GM19035 (cell line): Measurements from ENCODE around the gene COL10A1.
"Not testable (repeated sequence)": the region's sequence is repeated elsewhere in the genome, so short reads cannot be mapped to it uniquely, and the experiment has no call there.

ENCODE experiments used
- ATAC-seq: cut with Tn5 transposase; IDR thresholded peaks from one replicate; pipeline ENCODE4 v1.9.1; 2021; ENCODE audit not compliant: unreplicated experiment

COL10A1 gene

DNA sequence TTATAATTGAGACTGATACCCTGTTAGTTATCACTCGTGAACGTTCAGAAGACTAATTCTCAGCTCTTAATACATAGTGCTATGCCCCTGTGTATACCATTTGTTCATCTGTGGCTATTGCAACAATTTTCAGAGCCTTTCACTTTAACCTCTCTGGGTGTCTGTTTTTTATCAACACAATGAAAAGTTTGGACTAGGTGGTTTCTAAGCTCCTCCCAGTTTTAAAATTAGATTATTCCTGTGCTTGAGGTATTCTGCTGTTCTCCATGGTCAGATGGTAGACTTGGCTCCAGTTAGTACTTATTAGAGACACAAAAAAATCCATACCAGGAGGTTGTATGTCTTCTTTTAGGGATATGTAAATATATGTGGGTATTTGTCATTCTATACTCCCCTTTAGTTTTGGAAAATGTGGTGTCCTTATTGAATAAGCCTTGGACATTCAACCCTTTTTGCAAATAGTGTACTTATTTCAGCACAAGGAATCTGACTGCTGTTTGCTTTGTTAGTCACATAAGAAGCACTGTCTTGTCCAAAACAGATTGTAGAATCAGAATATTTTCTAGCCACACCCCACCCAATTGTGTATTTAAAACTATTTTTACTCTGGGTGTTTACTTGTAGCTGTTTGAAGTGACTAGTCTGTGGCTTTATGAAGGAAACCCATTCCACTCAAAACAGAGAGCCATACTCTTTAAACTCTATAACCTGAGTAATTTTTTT is 2.0 kb upstream of the COL10A1 start:
- ATAC-seq = no peak

DNA sequence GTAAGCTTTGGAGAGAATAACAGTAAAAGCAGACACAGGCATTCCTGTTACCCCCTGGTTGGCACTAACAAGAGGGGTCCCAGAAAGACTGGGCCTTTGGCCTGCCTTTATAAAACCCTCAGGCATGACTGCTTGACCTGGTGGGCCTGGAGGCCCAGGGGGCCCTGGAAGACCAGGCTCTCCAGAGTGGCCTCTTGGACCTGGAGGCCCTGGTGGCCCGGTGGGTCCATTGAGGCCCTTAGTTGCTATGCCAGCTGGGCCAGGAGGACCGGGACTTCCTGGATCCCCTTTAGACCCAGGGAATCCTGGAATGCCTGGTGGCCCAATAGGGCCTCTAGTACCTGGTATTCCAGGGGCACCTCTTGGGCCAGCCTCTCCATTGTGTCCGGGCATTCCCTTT is 5.5 kb downstream of the COL10A1 start:
- no peak for ATAC-seq

DNA sequence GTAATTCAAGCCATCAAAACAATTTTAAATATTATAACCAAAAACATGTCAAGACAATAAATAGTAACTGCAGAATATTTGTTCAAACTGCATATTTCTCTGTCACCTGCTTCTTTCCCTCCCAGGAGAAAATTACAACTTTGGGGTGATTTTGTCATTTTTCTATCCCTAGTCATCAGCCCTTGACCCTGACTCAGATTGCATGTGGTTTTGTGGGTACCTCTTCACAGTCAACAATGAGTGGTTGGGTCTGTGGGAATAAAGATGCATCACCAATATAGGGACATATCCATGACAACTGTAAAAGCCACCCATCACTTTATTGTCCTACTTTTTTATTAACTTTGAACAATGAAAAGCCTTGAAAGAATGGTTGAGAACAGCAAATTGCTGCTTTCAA is 7.3 kb downstream of the COL10A1 start:
- no peak for ATAC-seq

DNA sequence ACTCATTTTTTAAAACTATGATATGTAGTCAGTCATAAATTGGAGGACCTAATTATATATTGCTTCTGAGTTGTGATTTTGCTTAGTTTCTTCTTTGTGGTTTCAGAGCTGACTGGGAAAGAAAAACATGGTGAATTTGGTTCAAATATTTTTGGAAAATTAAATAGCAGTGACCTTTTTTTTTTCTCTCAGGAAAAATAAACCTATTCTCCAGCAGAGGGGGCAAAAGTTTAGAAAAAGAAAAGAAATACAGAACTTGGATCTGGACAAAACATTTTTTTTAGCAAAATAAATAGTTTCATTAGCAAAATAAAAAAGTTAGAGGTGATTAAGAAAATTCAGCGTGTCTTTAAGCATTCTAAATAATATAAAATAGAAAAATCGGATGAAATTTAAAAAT is 10.2 kb downstream of the COL10A1 start:
- no peak for ATAC-seq

DNA sequence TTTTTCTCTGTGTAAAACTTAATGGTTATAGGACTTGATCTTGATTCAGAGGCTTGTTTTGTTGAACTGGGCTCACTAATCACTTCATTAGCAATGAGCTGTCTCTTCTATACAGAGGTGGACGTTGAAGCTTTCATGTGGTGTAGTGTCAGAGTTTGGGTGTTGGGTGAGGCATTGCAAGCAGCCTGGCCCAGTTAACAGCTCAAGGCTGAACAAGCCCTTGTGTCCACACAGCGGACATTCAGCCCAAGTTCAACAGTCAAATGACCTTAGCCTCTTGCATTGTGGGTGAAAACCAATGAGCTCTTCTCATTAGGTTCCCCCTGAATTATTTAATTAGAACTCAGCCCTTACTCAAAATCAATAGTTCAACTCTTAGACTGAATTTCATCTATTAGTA is 12.5 kb downstream of the COL10A1 start:
- no peak for ATAC-seq

DNA sequence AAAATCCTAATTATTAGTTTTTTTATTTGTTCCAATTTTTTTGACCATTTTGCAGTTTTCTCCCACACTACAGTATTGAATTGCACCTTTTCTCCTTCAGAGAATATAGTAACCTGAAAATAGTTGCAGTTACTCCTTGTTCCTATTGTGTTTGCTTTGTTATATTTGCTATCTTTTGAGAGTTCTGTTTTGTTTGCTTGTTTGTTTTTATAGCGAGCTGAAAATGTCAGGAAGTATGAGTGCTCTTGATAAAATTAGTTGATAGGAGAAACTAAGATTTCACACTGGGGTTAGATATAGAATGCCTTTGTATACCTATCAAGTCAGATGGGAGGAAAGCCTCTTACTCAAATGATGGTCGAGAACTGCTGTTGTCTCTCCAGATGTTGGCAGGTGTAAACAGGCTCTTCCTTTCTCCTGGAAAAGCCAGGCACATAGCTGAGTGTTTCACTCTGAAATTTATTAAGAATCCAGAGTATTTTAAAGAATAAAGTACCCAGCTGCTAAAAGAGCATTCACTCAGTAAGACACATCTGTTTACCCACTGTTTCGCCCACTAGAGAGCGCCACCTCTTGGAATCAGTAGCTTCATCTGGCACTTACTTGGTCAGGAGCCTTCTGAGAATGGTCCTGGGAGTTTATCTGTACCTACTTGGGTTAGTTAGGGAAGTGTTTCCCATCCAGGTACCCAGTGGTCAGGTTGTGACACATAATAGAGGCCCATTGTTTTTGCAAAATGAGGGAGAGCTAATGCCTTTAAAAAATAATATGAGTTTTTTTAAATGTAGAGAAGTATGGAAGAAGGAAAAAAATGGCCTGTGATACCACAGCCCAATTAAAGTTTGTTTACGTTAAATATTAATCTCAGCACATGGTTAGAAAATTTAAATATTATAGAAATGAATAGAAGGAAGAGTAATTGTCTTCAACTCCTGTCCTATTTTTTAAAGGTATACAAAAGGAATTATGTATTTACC is 14.1 kb downstream of the COL10A1 start:
- peak; percentile 56 for ATAC-seq

DNA sequence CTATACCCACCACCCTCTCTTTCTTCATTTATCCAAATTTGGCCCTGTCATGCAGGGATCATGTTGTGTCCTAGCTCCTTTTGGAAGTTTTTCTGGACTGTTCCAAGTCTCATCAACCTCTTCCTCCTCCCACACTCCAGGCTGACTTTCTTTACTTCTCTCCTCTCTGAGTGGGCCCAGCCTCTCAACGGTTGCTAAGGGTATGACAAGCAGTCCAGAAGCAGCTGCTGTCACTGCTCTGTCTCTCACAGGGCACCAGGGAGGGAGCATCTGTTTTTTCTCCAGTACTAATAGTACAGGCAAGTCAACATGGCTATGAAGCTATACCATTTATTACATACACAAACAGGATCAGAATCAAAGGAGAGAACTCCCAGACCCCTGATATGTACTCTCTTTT is 17.1 kb downstream of the COL10A1 start:
- ATAC-seq = no peak

DNA sequence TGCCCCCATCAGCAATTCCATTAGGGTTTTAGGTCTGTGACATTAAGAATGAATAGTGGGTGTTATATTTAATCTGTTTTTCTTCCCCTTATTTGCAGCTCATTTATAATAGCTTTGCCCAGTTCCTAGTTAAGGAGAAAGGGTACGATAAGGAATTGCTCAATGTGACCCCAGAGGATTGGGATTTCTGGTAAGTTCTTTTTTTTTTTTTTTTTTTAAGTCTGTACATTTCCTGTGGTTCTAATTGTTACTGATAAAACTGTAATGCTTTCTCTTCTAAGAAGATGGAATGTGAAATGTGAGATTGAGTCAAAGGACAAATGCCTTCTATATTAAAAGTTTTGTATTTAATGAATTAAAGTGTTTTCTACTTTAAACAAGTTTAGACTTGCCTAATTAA is 19.8 kb downstream of the COL10A1 start:
- ATAC-seq = no peak

DNA sequence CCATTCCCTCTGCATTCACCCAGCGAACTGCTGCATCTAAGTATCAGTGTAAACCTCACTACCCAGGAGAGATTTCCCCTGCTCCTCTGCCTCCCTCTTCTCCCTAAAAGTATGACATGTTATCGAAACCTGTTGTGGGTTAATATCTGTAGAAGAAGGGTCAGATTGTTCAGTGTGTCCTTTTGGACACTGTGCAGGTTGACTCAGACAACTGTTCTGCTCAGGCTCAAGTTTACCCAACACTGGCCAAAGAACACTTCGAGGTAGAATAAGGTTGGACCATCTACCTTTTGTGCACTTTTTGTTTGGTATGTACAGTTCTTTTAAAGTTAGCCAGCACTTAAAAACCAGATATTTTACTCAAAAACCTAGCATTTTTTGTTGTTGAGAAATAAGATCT is 20.7 kb downstream of the COL10A1 start:
- no peak for ATAC-seq

DNA sequence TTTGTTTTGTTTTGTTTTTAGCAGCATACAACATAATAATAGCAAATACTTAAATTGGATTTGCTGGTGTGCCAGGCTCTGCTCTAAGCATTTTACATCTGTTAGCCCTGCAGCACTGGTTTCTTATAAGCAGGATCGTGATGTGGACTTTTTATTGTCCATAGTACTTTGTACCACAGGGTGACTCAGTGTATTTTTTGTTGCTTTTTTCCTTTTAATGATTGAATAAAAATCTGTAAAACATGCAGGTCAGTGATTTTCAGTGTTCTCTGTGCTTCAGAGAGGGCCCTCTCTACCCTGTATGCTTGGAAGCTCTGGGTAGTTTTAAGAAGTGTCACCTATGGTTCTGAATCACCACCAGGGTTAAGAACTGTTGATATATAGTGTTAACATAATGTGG is 21.3 kb downstream of the COL10A1 start:
- ATAC-seq = no peak

DNA sequence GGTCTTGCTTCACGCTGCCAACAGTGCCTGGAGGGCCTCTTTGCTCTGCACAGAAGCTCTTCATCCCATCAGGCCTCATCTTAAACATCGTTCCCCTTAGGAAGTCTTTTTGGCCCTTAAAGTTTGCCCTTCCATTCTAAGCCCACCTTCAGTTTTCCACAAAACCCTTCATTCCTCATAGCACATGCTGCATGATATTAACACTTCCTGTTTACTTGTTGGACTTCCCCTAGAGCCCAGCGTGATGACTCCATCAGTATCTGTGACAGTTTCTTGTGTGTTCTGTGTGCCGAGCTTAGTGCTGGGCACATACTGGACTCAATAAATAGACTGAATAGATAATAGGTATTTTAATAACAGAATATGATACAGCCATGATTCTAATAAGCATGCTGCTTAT is 23.1 kb downstream of the COL10A1 start:
- no peak for ATAC-seq

DNA sequence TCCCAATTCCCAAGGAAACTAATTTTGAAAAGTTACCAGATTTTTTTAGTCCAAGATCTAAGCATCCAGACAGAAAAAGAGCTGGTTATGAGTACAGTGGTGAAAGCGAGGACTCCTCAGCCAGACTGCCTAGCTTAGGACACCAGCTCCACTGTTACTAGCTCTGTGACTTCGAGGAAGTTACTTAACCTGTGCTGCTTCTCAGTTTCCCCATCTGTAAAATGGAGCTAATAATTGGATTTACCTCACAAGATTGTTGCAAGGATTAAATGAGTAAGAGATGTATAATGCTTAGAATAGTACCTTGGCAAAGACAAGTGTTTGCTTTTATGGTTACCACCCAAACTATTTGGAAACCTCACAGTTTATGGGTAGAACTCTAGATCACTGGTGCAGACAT is 24.1 kb downstream of the COL10A1 start:
- no peak for ATAC-seq

DNA sequence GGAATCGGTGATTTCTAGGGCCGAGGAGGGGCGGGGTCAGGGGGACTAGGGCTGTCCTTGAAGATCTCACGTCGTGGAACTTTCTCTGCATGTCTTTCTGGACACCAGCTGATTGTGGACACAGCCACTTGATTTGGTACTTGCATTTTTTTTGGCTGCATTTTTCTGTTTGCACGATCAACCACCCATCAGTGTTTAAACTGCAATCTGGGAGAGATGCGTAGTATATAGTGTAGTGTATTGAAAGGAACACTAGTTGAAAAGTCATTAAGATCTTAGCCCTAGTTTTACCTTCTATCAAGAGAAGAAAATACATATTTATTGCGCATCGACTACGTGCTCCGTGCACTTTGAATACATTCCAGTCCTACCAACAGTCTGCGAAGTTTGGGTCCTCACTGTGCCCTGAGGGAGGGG is 24.6 kb downstream of the COL10A1 start:
- no peak for ATAC-seq

DNA sequence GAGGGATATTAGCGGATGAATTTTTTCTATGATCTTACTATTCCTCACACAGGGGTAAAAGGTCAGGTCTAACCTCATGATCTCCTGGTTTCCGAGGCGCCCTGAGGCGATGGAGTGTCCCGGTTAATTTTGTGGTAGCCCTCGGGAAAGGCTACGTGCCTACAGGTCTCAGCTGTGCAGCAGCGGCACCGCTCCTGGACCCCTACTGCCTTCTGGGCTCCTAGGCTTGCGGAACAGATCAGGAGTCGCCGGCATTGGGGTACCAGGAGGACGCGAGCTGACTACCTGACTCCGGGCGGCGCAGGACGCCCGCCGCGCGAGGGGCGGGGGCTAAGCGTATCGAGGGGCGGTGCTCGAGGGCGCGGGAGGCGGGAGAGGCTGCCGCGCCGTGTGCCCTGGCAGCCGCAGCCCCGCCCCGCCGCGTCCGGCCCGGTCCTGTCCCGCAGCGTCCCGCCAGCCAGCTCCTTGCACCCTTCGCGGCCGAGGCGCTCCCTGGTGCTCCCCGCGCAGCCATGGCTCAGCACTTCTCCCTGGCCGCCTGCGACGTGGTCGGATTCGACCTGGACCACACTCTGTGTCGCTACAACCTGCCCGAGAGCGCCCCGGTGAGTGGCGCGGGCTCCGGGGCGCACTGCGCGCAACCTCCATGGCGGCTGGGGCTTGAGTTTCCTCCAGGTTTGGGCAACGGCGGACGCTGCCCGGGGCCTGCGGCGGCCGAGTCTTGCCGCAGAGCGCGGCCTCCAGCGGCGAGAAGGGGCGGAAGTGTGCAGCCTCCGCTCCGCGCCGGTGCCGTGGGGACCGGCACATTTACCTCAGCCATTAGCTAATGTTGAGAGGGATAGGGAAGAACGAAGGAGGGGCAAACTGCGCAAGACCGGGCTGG is 25.3 kb downstream of the COL10A1 start, which contains the start of gene NT5DC1:
Gene NT5DC1, plus strand, starts transcription at position 435 of the 883 bp plus-strand sequence. Its CDS starts 78 bp downstream, at position 513.
- ATAC-seq = peak; percentile 88

DNA sequence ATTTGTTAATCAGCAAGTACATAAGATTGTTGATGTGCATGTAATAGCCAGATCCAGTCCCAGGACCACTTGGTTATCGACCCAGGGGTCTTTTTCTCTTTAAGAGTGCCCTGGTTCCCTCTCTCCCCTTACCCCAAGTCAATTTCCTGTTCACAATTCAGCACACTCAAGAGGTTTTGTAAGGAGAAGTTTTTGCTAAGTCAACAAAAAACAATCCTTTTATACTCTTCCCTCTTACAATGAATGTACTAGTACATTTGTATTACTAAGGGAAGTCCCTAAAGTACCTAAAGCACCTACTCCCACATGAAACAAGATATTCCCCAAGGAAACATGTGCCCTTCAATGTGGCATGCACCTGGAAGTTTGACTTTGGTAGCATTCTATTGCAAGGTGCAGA is 26.9 kb downstream of the COL10A1 start:
- no peak for ATAC-seq

DNA sequence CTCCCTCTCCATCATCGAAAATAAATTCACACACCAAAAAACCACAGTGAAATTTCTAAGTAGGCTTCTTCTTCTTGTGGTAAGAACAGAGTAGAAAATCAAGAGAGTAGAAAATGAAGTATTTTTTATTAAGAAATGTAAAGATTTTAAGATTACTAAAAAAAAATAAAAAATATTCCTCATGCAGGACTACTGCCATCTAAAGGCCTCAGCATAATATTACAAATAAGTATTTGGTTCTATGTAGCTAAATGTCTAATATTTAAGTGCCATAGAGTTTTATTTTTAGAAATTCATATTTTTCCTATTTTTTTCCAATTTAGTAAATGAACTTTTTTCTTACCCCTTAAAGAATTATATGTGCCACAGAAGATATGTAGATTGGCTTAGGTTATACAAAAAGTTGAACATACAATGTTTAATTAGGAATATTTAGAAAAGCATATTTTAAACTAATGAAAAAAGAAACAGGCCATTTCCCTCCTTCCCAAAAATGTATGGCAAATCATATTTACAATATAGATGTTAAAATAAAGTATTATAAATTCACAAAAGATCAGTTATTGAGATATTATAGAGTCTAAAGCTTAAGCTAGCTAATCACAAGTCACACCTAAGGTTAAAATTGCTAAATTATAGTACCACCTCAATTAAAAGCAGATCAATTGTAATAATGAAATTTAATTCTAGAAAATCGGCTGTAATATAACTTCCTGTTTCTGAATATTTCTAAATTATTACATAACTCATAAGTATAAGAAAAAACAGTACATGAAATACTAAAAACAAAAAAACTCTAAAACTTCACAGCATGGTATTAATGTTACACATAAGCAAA is 28.7 kb downstream of the COL10A1 start:
- no peak for ATAC-seq

DNA sequence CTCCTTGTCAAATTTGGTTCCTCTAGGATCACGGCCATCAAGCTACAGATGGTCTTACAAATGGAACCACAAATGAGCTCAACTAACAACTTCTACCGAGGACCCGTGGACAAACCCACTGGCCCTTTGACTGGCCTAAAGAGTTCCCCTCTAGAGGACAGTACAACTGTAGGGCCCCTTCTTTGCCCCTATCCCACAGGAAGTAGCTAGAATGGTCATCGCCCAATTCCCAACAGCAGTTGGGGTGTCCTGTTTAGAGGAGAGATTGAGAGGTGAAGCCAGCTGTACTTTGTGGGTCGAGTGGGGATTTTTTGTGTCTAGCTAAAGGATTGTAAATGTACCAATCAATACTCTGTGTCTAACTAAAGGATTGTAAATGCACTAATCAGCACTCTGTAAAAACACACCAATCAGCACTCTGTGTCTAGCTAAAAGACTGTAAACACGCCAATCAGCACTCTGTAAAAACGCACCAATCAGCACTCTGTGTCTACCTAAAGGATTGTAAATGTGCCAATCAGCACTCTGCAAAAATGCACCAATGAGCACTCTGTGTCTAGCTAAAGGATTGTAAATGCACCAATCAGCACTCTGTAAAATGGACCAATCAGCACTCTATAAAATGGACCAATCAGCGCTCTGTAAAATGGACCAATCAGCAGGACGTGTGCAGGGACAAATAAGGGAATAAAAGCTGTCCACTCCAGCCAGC is 29.7 kb downstream of the COL10A1 start:
- ATAC-seq = not testable (repeated sequence)

DNA sequence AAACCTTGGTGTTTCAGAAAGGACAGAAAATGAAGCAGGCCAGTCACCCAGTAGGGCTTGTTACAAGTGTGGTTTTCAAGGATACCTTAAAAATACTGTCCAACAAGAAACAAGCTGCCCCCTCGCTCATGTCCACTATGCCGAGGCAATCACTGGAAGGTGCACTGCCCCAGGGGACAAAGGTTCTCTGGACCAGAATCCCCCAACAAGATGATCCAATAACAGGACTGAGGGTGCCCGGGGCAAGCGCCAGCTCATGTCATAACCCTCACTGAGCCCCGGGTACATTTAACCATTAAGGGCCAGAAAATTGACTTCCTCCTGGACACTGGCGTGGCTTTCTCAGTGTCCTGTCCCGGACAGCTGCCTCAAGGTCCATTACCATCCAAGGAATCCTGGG is 31.9 kb downstream of the COL10A1 start:
- no peak for ATAC-seq

DNA sequence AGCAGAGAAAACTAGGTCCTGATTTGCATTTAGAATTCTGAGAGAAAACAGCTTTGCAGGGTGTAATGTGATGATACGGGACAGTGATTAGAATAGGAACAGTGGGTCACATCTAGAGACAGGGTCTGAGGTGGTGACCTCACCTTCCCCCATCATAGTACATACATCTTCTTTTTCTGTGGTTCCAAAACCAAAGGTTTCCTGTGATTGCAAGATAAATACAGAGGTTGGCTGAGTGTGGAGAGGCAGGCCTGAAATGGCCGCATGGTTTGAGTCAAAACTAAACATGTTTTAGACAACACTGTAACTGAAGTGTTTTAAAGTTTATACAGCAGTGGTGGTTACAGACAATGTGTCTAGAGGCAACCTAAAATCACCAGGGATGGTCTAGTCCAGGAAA is 35.7 kb downstream of the COL10A1 start:
- ATAC-seq = peak; percentile 59

DNA sequence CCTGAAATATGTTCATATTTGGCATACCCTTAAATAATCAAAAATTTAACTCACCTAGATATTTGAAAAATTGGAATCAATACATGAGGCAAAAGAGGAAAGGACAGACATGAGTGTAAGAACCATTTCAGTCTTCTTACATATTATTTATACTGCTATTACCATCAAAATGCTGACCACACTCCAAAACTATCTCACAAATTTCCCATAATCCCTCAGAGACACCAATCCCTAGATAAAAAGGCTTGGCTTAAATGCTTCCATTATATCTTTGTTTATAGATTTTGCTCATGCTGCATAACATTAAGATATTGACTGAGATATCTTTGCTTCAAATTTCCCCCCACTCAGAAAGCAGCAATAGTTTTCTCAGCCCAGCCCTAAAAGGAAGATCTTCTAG is 37.0 kb downstream of the COL10A1 start:
- ATAC-seq = no peak
